HG03039 (cell line): ENCODE results near the gene C19orf38.

Experiments
- ATAC-seq: cut with Tn5 transposase; IDR thresholded peaks from one replicate; pipeline ENCODE4 v1.9.1; 2021; ENCODE audit warnings: mild to moderate bottlenecking, moderate library complexity; ENCODE audit not compliant: unreplicated experiment

Gene C19orf38, protein sequence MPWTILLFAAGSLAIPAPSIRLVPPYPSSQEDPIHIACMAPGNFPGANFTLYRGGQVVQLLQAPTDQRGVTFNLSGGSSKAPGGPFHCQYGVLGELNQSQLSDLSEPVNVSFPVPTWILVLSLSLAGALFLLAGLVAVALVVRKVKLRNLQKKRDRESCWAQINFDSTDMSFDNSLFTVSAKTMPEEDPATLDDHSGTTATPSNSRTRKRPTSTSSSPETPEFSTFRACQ

DNA sequence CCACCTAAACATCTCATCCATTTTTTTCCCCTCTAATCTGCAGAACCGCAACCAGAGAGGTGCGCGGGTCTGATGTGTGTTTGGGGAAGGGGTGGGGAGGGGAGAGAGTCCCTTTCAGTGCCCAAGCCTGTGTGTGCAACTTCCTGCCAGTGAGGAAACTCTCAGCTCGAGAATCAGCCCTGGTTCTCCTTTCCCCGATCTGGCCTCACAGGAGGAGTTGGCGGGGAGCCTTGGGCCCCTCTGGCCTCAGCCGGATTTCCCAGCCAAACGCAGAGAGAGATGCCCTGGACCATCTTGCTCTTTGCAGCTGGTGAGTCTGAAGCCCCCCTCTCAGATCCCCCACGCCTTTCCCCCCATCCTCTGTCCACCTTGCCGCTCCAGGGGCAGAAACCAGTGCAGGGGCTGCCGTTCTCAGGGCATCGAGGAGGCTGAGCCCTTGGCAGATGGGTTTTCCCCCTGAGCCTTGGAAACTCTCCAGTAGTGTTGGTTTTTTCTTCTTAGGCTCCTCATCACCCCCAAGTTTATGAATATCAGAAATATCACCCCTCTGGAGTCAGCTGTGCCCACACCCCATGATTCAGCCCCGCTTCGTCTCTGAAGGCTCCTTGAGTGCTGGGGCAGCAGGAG is at the start of gene C19orf38:
TSS of gene C19orf38 (plus strand) at position 186 of the 627 bp plus-strand sequence. CDS start at position 280, 94 bp downstream.
- ATAC-seq: no peak

DNA sequence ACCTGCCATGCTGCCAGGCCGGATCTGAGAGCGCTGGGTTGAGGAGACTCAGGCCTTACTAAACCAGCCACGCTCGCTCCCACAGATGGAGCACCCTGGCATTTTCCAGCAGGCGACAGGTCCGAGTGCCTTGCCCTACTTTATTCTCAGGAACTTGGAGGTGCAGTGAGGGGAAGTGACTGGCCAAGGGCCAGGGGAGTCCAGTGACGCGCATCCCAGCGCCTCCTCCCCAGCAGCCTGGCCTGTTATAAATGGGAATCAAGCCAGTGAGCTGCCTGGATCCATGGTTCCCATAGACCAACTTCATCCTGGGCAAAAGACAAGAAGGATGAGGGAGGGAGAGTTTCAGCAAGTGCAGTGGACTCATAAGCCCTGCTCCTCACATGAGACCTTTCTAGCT is 47.7 kb upstream of the C19orf38 start:
- ATAC-seq: no peak

DNA sequence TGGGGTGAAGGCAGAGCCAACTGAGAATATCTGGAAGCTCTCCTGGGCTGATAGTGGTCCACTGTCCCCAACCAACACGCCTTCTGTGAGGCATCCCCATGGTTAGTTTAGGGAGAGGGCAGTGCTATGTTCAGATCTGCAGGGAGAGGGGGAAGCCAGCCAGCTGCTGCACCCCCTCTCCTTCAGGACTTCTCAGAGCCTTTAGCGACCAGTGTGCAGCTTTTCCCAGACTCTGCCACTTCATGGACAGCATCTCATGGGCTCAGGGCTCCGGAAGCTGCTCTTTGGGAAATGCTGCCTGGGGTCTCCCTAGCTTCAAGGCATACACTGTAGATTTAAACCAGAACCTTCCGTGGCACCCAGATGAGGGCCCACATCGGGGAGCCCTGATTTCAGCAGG is 45.7 kb upstream of the C19orf38 start:
- ATAC-seq: no peak

DNA sequence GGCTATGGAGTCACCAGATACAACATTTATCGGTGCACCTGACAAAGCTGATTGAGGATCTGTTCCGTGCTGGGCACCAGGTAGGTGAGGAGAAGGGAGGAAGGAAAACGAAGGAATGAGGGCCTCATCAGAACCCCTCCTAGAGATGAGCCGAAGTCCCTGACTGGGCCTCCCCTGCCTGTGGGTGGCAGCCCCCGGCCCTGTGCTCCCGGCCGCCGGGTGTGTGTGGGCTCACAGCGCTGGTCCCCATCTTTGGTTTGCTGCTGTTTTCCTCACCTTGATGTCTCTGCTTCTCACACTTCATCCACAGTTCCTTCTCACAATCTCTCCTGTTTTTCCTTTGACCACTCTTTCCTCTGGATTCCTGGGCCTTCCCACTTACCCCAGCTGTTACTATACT is 45.0 kb upstream of the C19orf38 start:
- ATAC-seq: no peak

DNA sequence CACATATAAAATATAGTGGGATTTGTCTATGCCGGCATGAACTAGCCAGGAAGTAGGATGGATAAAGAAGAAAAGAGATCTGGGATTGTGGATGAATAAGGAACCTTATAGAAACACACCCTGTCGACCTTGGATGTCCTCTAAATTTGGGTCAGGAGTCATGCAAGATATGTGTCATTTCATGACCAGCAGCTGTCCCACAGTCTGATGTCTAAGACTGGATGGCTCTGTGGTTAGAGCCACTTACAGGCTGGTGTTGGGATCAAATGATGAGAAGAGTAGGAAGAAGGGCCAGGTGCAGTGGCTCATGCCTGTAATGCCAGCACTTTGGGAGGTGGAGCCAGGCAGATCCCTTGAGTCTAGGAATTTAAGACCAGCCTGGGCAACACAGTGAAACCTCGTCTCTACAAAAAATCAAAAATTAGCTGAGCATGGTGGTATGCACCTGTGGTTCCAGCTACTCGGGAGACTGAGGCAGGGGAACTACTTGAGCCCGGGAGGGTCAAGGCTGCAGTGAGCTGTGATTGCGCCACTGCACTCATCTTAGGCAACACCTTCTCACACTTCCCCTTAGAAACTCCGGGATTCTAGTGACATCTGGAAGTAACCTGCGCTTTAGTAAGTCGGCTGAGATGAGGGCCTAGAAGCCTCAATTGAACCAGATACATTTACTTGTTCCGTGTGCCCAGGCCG is 43.0 kb upstream of the C19orf38 start:
- no peak for ATAC-seq

DNA sequence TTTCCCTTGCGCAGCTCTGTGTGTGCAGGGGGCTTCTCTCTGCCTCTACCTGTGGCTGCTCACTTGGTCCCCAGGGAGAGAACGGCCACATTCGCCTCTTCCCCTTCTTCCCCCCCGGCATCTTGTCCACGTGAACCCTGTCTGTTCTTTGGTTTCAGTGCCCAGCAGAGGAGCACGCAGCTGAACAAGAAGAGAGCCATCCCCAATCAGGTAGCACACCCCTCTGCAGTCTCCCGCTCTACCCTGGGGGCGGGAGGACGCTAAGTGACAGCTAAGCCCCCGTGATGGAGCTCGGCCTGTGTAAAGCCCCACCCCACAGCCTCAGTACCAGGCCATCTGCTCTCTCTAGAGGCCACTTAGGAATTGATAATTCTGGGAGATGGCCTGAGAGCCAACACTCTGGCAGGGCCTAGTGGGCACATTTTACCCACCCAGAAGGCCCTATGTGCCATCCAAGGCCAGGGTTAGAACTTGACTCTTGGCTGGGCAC is 42.4 kb upstream of the C19orf38 start:
- ATAC-seq: no peak

DNA sequence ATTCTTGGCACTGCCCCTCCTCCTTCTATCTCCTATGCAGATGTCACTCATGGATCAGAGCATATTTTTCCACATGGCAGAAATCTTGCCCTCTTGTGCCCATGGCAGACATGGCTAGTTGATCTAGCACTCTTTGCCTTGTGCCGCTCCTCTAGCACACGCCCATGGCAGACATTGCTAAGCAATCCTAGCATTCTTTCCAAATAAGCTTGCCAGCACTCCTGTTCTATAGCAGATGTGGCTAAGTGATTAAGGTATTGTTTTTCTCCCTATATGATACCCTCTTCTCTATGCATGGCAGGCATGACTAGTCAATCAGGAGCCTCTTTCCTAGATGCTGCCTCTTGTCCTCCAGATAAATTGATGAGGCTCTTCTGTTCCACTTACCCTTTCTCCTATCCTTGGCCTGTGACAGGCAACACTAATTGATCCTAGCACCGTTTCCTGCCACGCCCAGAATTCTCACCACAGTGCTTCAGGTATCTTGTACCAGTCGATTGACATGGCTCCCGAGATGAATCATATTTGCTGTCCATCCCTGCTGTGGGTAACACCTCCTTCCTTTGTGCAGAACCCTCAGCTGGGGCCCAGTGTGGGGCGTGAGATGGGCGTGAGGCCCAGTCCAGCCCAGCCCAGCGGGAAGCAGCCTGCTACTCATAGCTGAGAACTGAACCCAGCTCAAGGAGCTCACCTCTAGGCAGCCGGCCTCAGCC is 39.1 kb upstream of the C19orf38 start:
- ATAC-seq: no peak

DNA sequence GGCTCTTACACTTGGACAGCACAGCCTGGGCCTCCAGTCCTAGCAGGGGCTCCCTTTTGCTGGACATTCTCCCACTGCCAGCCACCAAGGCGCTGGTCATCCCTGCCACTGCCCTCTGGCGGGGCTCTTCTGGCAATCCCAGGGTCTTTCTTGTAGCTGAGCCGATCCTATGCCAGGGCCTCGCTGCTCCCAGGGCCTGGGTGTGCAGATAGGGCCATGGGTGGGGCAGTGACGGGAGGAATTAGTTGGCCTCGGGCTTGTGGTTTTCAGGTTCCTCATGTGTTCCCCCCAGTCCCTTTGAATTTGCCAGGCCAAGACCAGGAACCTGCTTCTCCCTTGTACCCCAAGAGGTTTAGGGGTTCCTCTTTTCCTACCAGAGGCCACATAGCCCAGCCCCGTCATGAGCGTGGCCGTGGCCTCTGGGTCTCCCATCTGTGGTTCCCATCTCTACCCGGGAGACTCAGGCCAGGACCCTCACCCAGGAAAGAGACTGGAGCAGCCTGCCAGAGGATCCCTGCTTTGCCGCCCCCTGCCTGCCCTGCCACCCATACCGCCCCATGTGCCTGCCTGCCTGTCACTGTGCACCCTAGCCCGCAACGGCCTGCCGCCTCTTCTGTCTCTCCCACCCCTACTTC is 38.4 kb upstream of the C19orf38 start:
- ATAC-seq: no peak

DNA sequence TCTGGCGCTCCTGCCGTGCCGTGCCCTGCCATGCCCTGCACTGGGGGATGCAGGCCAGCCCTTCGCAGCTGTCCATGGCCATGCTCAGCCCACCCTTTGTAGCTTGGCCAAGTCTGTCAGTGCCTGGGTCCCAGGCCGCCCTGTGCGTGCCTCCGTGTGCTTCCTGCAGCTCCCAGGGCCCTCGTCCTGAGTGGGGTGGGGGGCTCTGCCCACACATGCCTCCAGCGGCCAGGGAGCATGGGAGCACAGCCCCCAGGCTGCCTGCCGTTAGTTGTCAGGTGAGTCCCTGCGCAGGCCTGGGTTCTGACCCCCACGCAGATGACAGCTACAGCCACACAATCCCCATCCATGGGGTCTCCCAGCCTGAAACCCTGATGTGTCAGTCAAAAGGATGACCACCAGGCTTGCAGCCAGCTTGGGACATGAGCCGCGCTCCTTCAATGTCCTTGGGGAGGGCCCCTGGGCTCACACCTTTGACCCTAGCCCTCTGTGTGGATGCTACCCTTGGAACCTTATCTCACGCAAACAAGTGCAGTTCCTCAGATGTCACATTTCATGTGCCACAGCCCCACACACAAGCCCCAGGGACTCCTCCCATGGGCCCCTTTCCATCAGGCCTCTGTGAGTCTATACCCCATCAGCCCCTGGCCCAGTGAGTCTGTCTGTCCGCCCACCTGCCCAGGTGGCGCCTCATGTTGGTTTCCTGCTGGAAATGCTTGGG is 36.7 kb upstream of the C19orf38 start:
- ATAC-seq: no peak

DNA sequence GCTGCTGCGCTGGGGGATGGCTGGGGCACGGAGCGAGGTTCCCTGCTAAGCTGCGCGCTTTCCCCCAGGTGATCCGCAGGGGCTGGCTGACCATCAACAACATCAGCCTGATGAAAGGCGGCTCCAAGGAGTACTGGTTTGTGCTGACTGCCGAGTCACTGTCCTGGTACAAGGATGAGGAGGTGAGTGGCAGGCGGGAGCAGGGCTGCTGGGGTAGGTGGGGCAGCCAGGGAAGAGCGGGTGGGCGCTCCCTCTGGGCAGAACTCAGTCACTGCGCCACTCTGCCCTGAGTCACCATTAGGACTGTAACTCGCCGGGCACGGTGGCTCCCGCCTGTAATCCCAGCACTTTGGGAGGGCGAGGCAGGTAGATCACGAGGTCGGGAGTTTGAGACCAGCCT is 36.0 kb upstream of the C19orf38 start:
- ATAC-seq: no peak

DNA sequence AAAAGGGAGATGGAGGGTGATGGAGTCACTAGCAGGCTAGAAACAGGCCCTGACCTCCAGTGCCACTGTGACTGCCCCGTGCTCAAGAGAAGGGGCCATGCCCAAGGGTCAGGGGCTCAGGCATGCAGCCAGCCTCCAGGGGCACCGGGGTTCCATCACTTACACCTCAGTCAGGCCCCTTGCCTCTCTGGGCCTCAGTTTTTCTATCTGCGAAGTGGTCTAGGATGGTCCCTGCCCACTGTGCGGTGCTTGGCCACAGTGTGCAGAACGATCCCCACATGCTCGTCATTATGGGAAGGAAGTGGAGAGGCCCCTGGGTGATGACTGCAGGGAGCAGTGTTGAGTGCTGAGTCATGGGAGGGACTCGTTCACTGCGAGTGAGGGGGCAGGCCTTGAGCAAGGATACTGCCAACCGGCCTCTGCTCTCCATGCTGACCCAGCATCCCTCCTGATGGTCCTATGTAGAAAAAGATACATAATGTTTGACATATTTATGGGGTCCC is 35.3 kb upstream of the C19orf38 start:
- no peak for ATAC-seq

DNA sequence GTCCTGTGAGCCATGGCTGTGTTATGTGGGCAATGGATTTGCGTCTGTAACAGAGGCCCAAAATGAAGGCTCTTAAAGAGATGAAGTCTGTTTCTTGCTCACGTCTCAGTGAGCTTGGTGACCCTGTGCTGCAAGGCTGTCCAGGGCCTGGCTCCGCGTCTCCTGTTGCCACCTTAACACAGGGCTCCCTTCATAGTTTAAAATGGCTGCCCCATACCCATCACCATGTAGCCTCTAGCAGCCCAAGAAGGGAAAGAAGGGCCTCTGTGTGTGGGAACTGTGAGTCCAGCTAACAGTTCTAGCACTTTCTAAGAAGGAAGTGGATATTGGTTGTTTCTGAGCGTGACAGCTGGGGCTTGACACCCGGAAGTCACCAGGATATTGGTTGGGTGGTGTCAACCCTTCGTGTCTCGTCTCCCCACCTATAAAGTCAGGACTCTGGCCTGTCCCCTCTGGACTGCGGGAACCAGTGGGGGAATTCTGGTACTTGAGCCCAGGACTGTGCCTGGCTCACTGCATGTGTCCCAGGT is 33.1 kb upstream of the C19orf38 start:
- no peak for ATAC-seq

DNA sequence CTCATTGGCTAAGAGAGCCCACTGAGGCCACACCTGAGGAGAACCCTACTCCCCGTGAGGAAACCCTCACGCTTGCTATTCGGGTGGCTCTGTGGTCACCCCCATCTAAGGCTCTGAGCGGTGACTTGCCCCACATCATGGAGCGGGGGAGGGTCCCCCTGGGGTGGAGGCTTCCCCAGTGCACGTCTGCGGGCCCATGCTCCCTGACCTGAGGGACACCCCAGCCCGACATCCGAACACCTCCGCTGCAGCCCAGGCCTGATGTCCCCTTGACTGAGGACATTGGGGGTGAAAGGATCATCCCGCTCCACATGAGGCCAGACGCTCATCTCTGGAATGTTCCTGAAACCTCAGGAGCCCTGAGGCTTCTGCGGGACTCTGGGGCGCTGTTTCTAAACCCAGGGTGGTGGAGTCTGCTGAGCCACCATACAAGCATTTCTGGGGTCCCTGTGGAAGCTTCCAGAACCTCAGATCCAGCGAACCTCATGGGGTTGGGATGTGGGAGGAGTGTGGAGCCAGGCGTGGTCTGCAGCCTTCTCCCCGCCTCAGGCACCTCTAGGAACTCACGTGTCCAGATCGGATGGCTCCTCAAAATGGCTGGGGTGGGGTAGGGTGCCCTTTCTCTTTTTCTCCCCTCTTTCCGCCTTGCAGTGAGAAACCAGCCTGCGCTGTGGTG is 32.1 kb upstream of the C19orf38 start:
- no peak for ATAC-seq

DNA sequence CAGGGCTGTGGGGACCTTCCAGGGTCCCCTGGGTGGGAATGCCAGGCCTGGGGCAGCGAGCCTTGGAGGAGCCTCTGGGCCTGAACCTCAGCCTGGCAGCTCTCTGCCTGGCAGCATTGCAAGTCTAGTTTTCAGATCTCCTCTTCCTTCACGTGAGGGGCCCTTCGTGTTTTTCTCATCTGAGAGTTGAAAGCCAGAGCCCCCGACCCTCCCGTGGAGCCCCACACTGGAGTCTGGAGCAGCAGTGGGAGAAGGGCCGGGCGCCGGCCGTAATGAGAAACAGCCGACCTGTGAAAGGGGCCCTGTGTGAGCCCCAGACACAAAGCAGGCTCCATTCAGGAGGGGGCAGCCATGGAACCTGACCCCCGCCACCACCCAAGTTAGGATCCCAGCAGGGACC is 31.5 kb upstream of the C19orf38 start:
- no peak for ATAC-seq

DNA sequence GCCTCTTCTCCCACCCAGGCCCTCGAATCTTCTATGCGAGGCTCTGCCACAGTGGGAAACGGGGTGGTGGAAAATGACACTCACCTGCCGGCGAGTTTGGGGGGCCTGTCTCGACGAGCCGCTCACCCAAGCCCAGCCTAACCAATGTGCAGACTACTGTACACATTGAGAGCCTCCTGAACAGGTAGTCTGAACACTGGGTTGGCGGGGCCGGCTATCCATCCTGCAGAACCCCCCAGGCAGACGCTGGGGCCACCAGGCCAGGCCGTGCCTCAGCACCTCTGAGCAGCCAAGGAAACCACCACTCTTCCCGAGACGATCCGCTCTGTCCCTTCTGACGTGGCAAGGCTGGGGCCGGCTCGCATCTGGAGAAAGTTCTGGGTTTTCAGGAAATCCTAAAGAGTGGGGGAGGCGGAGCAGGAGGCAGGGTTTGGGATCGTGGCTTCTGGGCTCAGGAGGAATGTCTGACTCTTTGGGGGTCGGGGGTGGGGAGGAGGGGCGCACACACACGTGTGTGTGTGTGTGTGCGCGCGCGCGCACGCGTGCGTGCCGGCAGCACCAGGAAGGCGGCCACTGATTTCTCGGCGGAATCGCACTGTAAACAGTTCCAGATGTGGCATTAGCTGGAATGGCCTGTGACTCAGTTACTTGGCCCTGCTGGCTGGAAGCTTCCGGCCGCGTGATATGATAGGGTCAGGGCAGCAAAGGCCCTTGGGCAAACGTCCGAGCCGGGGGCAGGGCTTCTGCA is 30.8 kb upstream of the C19orf38 start:
- ATAC-seq: no peak

DNA sequence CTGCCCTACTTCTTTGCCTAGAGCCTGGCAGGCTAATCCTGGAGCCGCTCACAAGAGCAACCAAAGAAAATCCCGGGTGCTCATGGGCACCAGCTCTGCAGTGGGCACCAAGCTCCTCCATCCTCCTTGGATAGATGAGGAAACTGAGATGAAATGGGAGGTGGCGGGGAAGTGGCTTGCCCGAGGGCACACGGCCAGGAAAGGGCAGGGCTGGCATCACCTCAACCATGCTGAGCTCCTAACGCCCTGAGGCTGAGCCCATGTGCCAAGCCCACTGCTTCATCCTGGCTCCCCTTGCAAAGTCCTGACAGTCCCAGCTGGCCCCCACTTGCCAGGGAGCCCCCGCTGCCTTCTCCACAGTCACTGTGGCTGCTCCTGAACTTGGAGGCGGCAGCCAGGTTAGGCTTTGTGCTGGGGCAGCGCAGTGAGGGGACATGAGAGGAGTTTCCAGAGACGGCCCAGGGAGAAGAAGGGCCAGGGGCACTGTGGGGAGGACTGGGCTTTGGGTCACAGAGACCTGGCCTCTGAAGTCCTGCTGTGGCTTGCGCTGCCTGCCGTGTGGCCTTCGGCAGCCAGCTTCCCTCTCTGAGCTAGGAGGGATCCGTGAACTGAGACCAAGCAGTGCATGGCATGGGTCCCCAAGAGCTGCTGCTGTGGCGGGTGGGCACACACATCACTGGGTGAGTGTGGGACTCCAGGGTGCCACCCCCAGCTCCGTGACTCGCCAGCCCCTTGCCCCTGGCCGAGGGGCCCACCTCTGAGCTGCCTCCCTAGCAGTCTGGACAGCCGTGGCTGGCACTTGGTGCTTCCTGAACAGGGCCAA is 29.7 kb upstream of the C19orf38 start:
- no peak for ATAC-seq

DNA sequence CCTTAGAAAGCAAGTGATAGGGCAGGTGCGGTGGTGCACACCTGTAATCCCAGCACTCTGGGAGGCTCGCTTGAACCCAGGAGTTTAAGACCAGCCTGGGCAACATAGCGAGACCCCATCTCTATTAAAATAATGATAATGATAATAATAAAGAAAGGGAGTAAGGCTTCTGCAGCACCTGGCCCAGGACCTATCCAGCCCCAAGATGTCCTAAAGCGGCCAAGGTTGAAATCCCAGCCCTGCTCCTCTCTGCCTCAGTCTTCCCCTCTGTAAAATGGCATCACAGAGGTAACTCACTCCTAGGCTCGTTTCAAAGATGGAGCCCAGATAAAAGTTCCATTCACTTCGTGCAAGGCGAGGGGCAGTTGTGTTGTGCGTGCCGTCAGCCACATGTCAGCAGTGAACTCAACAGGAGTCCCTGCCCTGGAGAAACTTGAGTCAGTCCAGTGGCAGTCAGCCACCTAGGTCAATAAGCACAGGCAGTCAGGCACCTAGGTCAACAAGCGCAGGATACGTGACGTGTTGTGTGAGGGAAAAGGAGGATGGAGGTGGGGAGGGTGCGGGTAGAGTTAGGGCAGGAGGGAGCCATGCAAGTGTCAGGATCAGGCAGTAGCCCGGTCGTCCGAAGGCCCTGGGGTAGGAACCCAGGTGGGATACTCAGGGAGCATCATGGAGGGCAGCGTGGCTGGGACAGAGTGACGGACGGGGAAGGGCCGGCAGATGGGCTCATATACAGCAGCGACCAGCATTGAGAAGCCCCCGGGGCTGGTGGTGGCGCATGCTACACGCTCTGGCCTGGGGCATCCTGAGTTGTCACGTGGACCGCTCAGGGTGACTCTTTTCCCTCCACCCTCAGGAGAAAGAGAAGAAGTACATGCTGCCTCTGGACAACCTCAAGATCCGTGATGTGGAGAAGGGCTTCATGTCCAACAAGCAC is 28.8 kb upstream of the C19orf38 start:
- no peak for ATAC-seq
